ENCODE measurements around the gene GRWD1. TPM values are rescaled to one million over a fixed set of nuclear protein-coding genes. Genes with fewer than 3 reads are reported as not detected.

The GRWD1 gene
- total and polyA plus RNA-seq, 2 experiments from 2014 or later: 25.2 to 33.1 TPM

DNA sequence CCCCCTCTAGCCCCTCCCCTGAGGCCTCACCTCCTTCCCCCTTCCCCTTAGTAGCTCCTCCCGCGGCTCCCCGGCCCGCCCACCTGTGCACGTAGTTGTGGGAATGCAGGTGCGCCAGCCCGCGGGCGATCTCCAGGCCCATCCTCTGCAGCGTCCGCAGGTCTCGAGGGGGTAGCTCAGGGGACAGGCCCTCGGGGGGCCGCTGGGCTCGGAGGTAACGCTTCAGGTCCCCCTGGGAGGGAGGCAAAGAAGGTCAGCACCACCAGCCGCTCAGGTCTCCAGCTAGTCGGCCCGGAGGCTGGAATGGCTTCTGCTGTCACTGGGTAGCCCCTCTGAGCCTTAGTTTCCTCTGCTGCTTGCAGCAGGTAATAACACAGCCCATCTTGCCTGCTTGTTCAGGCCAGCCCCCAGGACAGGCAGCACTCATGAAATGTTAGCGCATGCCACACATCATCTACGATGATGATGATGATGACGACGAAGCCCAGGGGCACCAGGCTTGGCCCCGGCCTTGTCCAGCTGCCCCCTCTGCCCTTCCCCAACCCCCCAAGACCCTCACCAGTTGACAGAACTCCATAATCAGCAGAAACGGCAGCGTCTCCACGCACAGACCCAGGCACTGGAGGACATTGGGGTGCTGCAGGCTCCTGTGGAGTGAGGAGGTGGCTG, 56.7 kb downstream of the GRWD1 start:
- no peaks in the 10 kb centered on the region for H4K20me1 ChIP-seq (ENCODE audit: insufficient read depth, poor library complexity, severe bottlenecking)
- no peaks in the 10 kb centered on the region for H3K79me2 ChIP-seq
- peak overlapping the region; percentile 77 for H3K4me2 ChIP-seq
- 49% methylated on average over 15 of the region's 27 CpGs for WGBS (ENCODE audit: low lambda C conversion rate, missing lambda C conversion rate)
- no peaks in the 10 kb centered on the region for H3K9me2 ChIP-seq (replicated peaks; ENCODE audit: insufficient read depth)
- peaks cover 3% of the 10 kb centered on the region for H3K4me1 ChIP-seq (ENCODE audit: insufficient read depth)
- TF ChIP-seq EZH2 (IDR thresholded peaks at IDR 0.05; ENCODE audit: borderline replicate concordance) (no peak), EZH2phosphoT487 (IDR thresholded peaks at IDR 0.05; ENCODE audit: low read depth, severe bottlenecking, unreplicated experiment) (no peak)
- TF ChIP-seq, protein P1, sequence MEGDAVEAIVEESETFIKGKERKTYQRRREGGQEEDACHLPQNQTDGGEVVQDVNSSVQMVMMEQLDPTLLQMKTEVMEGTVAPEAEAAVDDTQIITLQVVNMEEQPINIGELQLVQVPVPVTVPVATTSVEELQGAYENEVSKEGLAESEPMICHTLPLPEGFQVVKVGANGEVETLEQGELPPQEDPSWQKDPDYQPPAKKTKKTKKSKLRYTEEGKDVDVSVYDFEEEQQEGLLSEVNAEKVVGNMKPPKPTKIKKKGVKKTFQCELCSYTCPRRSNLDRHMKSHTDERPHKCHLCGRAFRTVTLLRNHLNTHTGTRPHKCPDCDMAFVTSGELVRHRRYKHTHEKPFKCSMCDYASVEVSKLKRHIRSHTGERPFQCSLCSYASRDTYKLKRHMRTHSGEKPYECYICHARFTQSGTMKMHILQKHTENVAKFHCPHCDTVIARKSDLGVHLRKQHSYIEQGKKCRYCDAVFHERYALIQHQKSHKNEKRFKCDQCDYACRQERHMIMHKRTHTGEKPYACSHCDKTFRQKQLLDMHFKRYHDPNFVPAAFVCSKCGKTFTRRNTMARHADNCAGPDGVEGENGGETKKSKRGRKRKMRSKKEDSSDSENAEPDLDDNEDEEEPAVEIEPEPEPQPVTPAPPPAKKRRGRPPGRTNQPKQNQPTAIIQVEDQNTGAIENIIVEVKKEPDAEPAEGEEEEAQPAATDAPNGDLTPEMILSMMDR (IDR thresholded peaks at IDR 0.05; ENCODE audit: poor library complexity): no peak
- no peak overlapping the region for H2AFZ ChIP-seq
- no peaks in the 10 kb centered on the region for H3K9me3 ChIP-seq (ENCODE audit: low read depth)
- no peak overlapping the region for H3K4me3 ChIP-seq
- peak overlapping the region; percentile 84 for H3K27ac ChIP-seq
- H3K27me3 ChIP-seq: no peaks in the 10 kb centered on the region
- no peaks in the 10 kb centered on the region for H3K36me3 ChIP-seq (replicated peaks; ENCODE audit: insufficient read depth, low read depth)
- DNase-seq (ENCODE audit: low spot score): no peak

DNA sequence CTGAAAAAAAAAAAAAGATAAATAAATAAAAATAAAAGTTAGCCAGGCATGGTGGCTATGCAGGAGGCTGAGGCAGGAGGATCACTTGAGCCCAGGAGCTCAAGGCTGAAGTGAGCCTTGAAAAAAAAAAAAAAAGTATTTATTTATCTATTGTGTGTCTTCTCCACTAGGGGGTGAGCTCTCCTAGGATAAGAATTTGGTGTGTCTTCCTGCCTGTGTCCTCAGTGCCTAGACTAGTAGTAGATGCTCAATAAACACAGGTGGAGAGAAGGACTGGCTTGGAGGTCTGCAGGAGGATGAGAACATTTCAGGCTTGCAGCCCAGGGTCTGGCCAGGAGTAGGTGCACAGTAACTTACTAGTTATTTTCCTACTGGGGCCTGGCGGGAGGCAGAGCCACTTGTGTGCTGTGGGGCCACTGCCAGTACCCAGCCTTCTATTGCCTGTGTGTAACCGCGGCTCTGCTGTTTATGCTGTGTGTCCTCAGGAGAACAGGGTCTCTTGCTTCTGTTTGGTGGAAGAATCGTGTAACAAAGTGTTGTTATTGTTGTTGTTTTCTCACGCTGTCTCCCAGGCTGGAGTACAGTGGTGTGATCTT, 60.5 kb downstream of the GRWD1 start:
- Histone ChIP-seq H3K9me3 (ENCODE audit: low read depth) (no peaks in the 10 kb centered on the region), H3K27ac (no peak overlapping the region), H3K36me3 (replicated peaks; ENCODE audit: insufficient read depth, low read depth) (no peaks in the 10 kb centered on the region), H4K20me1 (ENCODE audit: insufficient read depth, poor library complexity, severe bottlenecking) (no peaks in the 10 kb centered on the region), H3K79me2 (no peaks in the 10 kb centered on the region), H3K9me2 (replicated peaks; ENCODE audit: insufficient read depth) (no peaks in the 10 kb centered on the region), H2AFZ (no peak overlapping the region), H3K27me3 (no peaks in the 10 kb centered on the region), H3K4me2 (no peak overlapping the region), H3K4me1 (ENCODE audit: insufficient read depth) (peaks cover 3% of the 10 kb centered on the region), H3K4me3 (no peak overlapping the region)
- no peak for TF ChIP-seq EZH2phosphoT487 (IDR thresholded peaks at IDR 0.05; ENCODE audit: low read depth, severe bottlenecking, unreplicated experiment)
- TF ChIP-seq EZH2 (IDR thresholded peaks at IDR 0.05; ENCODE audit: borderline replicate concordance): no peak
- TF ChIP-seq, protein P1 (IDR thresholded peaks at IDR 0.05; ENCODE audit: poor library complexity): peak; percentile 57
- 96% methylated on average over 5 of the region's 5 CpGs for WGBS (ENCODE audit: low lambda C conversion rate, missing lambda C conversion rate)
- DNase-seq (ENCODE audit: low spot score): no peak

Other genes with a start within 250 kb of the GRWD1 start
- gene CARD8, start 190.1 kb upstream of the GRWD1 start, total RNA-seq: 17.0 and 18.8 TPM in 2 replicates
- 7.6 and 10.3 TPM in 2 replicates for gene CARD8, start 190.1 kb upstream of the GRWD1 start, polyA plus RNA-seq
- 0.84 and 0.90 TPM in 2 replicates for gene ZNF114, start 175.9 kb upstream of the GRWD1 start, total RNA-seq
- 1.6 and 3.0 TPM in 2 replicates for gene ZNF114, start 175.9 kb upstream of the GRWD1 start, polyA plus RNA-seq
- gene EMP3, start 120.4 kb upstream of the GRWD1 start, total RNA-seq: 68.4 and 80.1 TPM in 2 replicates
- 379 and 381 TPM in 2 replicates for gene EMP3, start 120.4 kb upstream of the GRWD1 start, polyA plus RNA-seq
- 5.3 and 5.9 TPM in 2 replicates for gene TMEM143, start 82.0 kb upstream of the GRWD1 start, total RNA-seq
- 11.2 and 20.8 TPM in 2 replicates for gene TMEM143, start 82.0 kb upstream of the GRWD1 start, polyA plus RNA-seq
- gene SYNGR4, start 81.6 kb upstream of the GRWD1 start, total RNA-seq: not detected in 2 replicates
- 0.51 and 1.3 TPM in 2 replicates for gene SYNGR4, start 81.6 kb upstream of the GRWD1 start, polyA plus RNA-seq
- gene KDELR1, start 54.4 kb upstream of the GRWD1 start, total RNA-seq: 164 and 179 TPM in 2 replicates
- 278 and 288 TPM in 2 replicates for gene KDELR1, start 54.4 kb upstream of the GRWD1 start, polyA plus RNA-seq
- gene GRIN2D, start 52.3 kb upstream of the GRWD1 start, total RNA-seq: 0.40 and 1.00 TPM in 2 replicates
- gene GRIN2D, start 52.3 kb upstream of the GRWD1 start, polyA plus RNA-seq: 2.1 and 2.7 TPM in 2 replicates
- gene KCNJ14, start 9.6 kb downstream of the GRWD1 start, total RNA-seq: 0.12 and 0.70 TPM in 2 replicates
- gene KCNJ14, start 9.6 kb downstream of the GRWD1 start, polyA plus RNA-seq: 0.32 and 1.1 TPM in 2 replicates
- 63.1 and 69.6 TPM in 2 replicates for gene CYTH2, start 23.4 kb downstream of the GRWD1 start, total RNA-seq
- 80.1 and 106 TPM in 2 replicates for gene CYTH2, start 23.4 kb downstream of the GRWD1 start, polyA plus RNA-seq
- 2.1 and 3.7 TPM in 2 replicates for gene LMTK3, start 65.9 kb downstream of the GRWD1 start, total RNA-seq
- gene LMTK3, start 65.9 kb downstream of the GRWD1 start, polyA plus RNA-seq: 1.3 and 2.1 TPM in 2 replicates
- not detected in 2 replicates for gene SULT2B1, start 106.2 kb downstream of the GRWD1 start, total RNA-seq
- 0.43 and 0.79 TPM in 2 replicates for gene SULT2B1, start 106.2 kb downstream of the GRWD1 start, polyA plus RNA-seq
- not detected in 2 replicates for gene SPACA4, start 160.8 kb downstream of the GRWD1 start, total RNA-seq
- 0.30 TPM in 1 of 2 replicates, not detected in the other for gene SPACA4, start 160.8 kb downstream of the GRWD1 start, polyA plus RNA-seq
- 13.8 and 22.2 TPM in 2 replicates for gene FAM83E, start 169.1 kb downstream of the GRWD1 start, total RNA-seq
- 12.4 and 16.1 TPM in 2 replicates for gene FAM83E, start 169.1 kb downstream of the GRWD1 start, polyA plus RNA-seq
- 1,372 and 1,462 TPM in 2 replicates for gene RPL18, start 173.2 kb downstream of the GRWD1 start, total RNA-seq
- 616 and 623 TPM in 2 replicates for gene RPL18, start 173.2 kb downstream of the GRWD1 start, polyA plus RNA-seq
- gene SPHK2, start 173.5 kb downstream of the GRWD1 start, total RNA-seq: 45.2 and 56.7 TPM in 2 replicates
- gene SPHK2, start 173.5 kb downstream of the GRWD1 start, polyA plus RNA-seq: 39.4 and 48.2 TPM in 2 replicates
- 3.9 and 5.4 TPM in 2 replicates for gene DBP, start 191.4 kb downstream of the GRWD1 start, total RNA-seq
- gene DBP, start 191.4 kb downstream of the GRWD1 start, polyA plus RNA-seq: 11.8 and 20.4 TPM in 2 replicates
- 11.7 and 12.0 TPM in 2 replicates for gene CA11, start 200.2 kb downstream of the GRWD1 start, total RNA-seq
- gene CA11, start 200.2 kb downstream of the GRWD1 start, polyA plus RNA-seq: 43.6 and 48.6 TPM in 2 replicates
- gene NTN5, start 227.0 kb downstream of the GRWD1 start, total RNA-seq: 0.08 TPM in 1 of 2 replicates, not detected in the other
- gene NTN5, start 227.0 kb downstream of the GRWD1 start, polyA plus RNA-seq: 0.33 and 0.60 TPM in 2 replicates
- gene FUT2, start 250.0 kb downstream of the GRWD1 start, total RNA-seq: 12.4 and 13.4 TPM in 2 replicates
- gene FUT2, start 250.0 kb downstream of the GRWD1 start, polyA plus RNA-seq: 14.4 and 16.9 TPM in 2 replicates